Stimulated activated CD8-positive, alpha-beta memory T cell treated with anti-CD3 and anti-CD28 coated beads, Interleukin-7, amount 100 ng/mL, for 48 hours (primary cell): Measurements from ENCODE around the gene MEOX1.
A peak's percentile ranks its signal among the peaks of the same experiment; 100 is the strongest.
"Not testable (repeated sequence)": the region's sequence is repeated elsewhere in the genome, so short reads cannot be mapped to it uniquely, and the experiment has no call there.

ENCODE experiments used
- DNase-seq, 2 donors: peaks; one replicate each; pipeline ENCODE4 v3.0.0-alpha.2; 2020; ENCODE audit warnings: low read depth in 1 of 2; ENCODE audit errors: extremely low read depth in 1 of 2

MEOX1 gene

GRCh38 chr17:43661699-43662412 is at the start of gene MEOX1:
Gene MEOX1, minus strand, starts transcription at chr17:43661922. Its CDS starts 388 bp downstream, at chr17:43661534.
- DNase-seq, result peak in 1 of 2 donors; percentile 19

GRCh38 chr17:43710101-43710500 is 48.4 kb upstream of the MEOX1 start:
- DNase-seq, result no peak

- no peak for DNase-seq
Measured at GRCh38 chr17:43709210-43709609, 47.5 kb upstream of the MEOX1 start.

GRCh38 chr17:43707184-43707583 is 45.5 kb upstream of the MEOX1 start:
- no peak for DNase-seq

GRCh38 chr17:43706235-43706634 is 44.5 kb upstream of the MEOX1 start:
- no peak for DNase-seq

- no peak for DNase-seq
Measured at GRCh38 chr17:43703630-43704029, 41.9 kb upstream of the MEOX1 start.

GRCh38 chr17:43702637-43703036 is 40.9 kb upstream of the MEOX1 start:
- no peak for DNase-seq

GRCh38 chr17:43701318-43701743 is 39.6 kb upstream of the MEOX1 start:
- DNase-seq, result peak; percentile 50 to 59

- no peak for DNase-seq
Measured at GRCh38 chr17:43699438-43699756, 37.7 kb upstream of the MEOX1 start.

GRCh38 chr17:43698678-43699437 is 37.1 kb upstream of the MEOX1 start:
- DNase-seq, result no peak

- no peak for DNase-seq
Measured at GRCh38 chr17:43697937-43698336, 36.2 kb upstream of the MEOX1 start.

- DNase-seq, result no peak
Measured at GRCh38 chr17:43696891-43697290, 35.2 kb upstream of the MEOX1 start.

- DNase-seq, result no peak
Measured at GRCh38 chr17:43695970-43696865, 34.5 kb upstream of the MEOX1 start.

GRCh38 chr17:43694081-43694870 is 32.6 kb upstream of the MEOX1 start:
- DNase-seq, result peak; percentile 33 to 58

- no peak for DNase-seq
Measured at GRCh38 chr17:43691317-43691693, 29.6 kb upstream of the MEOX1 start.

- DNase-seq, result no peak
Measured at GRCh38 chr17:43690624-43691316, 29.0 kb upstream of the MEOX1 start.

GRCh38 chr17:43689814-43690213 is 28.1 kb upstream of the MEOX1 start:
- no peak for DNase-seq

GRCh38 chr17:43689131-43689530 is 27.4 kb upstream of the MEOX1 start:
- no peak for DNase-seq

- DNase-seq, result not testable (repeated sequence)
Measured at GRCh38 chr17:43686957-43687356, 25.2 kb upstream of the MEOX1 start.
